Central memory CD4-positive, alpha-beta T cell (primary cell): Measurements from ENCODE around the gene LDLRAP1.

ENCODE experiments used
- DNase-seq: peaks from one replicate; pipeline ENCODE4 v3.0.0; 2022

LDLRAP1 gene

GRCh38 chr1:25524568-25525360, 18.6 kb upstream of the LDLRAP1 start:
- no peak for DNase-seq

DNA sequence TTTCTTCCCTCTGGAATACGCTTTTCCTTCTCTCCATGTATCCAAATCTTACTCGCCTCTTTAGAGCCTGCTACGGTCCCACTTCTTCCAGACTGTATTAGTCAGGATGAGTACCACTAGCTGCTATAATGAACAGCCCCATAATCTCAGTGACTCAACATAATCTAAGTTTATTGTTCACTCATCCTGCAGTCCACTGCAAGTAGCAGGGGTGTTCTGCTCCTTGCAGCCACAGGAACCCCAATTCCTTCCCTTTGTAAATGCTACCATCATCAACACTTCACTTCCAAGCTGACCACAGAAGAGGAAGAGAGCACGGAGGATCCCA, 18.1 kb upstream of the LDLRAP1 start:
- DNase-seq, result no peak

- no peak for DNase-seq
Measured at GRCh38 chr1:25526753-25527152, 16.7 kb upstream of the LDLRAP1 start.

- no peak for DNase-seq
Measured at GRCh38 chr1:25527226-25527846, 16.1 kb upstream of the LDLRAP1 start.

- no peak for DNase-seq
Measured at GRCh38 chr1:25527946-25528595, 15.3 kb upstream of the LDLRAP1 start.

DNA sequence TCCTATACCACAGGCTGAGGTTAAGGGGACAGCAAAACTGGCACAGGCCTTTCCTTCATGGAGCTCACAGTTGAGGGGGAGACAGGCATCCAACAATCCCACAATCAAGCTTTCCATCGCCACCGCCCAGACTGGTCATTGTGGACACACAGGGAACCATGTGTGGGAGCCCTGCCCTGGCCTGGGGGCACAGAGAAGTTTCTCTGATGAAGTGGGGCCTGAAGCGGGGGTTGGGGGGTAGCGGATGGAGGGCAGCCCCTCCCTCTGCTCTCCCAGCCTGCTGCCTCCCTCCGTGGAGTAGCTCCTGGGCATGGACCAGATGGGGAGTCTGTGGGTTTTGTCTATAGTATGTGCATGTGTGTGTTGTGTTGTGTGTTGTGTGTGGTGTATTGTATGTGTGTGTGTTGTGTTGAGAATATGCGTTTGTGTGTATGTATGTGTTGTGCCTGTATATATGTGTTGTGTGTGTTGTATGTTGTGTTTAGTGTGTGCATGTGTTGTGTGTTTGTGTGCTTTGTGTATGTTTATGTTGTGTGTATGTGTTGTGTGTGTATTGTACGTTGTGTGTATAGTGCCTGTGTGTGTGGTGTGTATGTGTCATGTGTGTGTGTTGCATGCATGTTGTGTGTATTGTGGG, 14.4 kb upstream of the LDLRAP1 start:
- no peak for DNase-seq

DNA sequence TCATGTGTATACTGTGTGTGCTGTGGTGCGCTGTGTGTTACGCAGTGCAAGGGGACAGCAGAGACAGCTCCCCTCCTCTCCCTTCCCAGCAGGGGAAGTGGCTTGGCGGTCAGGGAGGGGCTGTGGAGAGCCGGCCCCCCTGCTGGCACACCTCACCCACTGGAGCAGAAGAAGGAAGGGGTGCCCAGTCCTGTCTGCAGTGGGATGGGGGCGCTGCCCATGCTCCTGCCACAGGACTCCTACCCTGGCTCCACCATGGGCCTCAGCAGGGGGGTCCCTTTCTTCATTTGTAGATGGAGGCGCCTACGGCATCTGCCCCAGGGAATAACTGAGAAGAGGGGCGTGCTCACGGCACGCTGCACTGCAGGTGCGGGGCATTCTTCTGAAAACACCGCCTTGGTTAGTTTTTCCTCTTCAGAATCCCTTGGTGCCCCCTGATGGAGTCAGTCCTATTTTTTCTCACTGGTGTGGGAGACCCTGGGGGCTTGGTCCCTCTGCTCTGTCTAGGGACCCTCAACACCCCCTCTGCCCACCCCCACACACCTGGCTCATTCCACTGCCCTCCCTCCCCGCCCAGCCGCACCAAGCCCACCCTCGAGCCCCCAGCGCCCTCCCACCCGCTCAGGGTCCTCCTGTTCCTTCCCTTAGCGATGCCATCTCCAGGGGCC, 13.8 kb upstream of the LDLRAP1 start:
- DNase-seq, result no peak

GRCh38 chr1:25530186-25531081, 13.0 kb upstream of the LDLRAP1 start:
- no peak for DNase-seq

GRCh38 chr1:25531082-25531461, 12.3 kb upstream of the LDLRAP1 start:
- no peak for DNase-seq

GRCh38 chr1:25532970-25533369, 10.4 kb upstream of the LDLRAP1 start:
- DNase-seq, result no peak

GRCh38 chr1:25533775-25534409, 9.5 kb upstream of the LDLRAP1 start:
- no peak for DNase-seq

DNA sequence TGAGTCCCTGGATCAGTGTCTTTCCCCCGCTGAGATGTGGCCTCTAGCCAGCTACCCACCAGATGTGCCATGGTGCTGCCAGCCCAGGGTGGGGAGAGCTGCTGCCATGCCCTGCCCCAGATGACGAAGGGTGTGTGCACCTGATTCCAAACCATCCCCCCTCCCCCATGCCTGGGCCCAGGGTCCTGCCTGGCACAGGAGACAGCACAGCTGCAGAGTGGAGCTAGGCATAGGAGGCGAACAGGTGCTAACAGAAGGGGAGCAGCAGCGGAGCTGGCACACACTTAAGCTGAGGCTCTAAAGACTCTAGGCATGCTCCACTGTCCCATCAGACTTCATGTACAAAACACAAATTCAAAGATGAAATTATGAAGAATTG, 9.0 kb upstream of the LDLRAP1 start:
- no peak for DNase-seq

DNA sequence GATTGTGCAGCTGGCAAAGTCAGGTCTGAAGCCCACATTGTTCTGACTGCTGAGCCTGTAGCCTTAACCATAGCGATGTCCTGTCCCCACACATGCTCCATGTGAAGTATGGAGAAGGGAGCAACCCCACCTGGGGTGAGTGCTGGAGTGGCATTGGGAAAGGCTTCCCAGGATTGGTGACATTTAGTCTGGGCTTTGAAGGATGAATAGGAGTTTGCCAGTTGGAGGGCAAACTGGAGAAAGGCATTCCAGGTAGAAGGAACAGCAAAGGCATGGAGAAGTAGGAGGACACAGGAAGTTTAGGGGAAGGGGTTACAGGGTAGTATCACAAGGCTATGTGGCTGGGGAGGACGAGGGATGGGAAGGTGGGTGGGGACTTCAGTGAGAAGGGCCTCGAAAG, 7.3 kb upstream of the LDLRAP1 start:
- DNase-seq, result no peak

GRCh38 chr1:25537153-25537831, 6.1 kb upstream of the LDLRAP1 start:
- no peak for DNase-seq

DNA sequence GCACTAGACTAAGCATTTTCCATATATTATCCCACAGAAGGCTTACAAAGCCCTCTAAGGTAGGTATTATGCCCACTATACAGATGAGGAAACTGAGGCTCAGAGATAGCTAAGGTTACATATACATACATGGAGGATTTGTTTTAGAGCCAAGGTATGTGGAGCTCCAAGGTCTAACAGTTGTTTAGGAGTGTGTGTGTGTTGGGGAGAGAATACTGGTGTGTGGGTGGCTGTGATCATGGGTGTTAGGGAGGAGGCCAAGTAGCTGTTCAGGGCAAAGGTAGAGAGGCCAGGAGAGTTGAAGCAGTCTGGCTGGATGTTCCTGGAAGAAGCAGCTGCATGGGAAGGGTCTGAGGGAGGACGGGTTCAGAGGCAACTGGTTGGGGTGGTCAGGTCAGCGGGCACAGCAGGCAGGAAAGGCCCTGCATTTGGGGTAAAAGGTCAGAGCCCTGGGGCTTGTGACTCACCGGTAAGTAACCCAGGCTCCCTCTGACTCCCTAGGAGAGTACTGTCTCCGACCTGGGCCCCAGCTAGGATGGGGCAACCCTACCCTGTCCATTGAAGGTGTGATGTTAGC, 5.1 kb upstream of the LDLRAP1 start:
- no peak for DNase-seq

DNA sequence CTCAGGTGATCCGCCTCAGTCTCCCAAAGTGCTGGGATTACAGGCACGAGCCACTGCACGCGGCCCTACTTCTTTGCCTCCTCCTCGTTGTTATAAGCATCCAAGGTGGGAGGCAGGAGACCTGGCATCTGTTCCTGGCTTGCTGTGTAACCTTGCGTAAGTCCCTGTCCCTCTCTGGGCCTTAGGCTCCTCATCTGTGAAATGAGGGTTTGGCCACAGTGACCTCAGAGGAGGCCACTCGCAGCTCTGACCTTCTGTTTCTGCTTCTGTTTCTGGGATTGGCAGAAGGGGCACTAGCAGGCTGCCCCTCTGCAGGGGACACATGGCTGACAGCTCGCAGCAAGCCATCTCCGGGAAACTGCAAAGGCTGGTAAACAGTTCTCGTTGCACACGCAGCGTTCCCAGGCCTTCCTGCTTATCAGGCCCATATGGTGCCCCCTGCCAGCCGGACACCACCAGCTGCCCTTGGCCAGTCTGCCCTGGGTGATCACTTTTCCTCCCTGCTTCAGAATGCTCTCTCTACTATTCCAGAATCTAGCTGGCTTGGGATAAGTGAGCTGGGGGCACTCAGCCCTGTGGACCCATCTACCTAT, 2.6 kb upstream of the LDLRAP1 start:
- DNase-seq, result no peak

GRCh38 chr1:25541425-25541824, 2.0 kb upstream of the LDLRAP1 start:
- no peak for DNase-seq

- DNase-seq, result no peak
Measured at GRCh38 chr1:25541889-25542658, 1.3 kb upstream of the LDLRAP1 start.

DNA sequence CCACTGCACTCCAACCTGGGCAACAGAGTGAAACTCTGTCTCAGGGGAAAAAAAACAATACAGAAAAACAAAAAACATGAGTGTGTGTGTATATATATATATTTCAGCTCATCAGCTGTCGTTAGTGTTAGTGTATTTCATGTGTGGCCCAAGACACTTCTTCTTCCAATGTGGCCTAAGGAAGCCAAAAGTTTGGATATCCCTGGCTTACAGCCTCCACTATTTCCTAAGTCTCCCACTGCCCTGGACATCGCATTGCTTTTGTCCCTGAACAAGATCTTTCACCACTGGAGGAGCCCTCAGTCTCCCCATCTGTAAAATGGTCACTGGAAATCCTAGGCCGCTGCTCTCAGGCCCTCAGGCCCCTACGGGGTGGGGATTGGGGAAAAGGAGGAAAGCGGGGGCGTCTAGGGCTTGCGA, 391 bp upstream of the LDLRAP1 start:
- DNase-seq, result no peak
